Measurements from ENCODE around the gene CTNNA3.

DNA sequence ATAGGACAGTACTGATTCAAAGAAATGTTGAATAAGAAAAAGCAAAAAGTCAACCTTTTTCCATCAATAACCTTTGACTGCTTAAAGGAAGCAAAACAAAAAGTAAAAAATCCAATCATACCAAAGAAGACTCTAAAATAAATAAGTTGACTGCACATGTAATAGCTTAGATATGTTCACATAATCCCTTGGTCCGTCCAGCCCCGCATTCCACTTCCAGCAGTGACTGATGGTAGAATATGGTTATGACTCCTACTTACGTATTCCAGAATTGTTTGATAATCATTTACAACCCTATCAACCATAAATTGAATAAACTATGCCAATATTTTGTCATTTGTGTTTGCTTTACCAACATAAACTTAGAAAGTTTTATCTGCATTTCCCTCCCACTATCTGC is 77.9 kb downstream of the CTNNA3 start:
- TF ChIP-seq CTCF (conservative IDR thresholded peaks at IDR 0.05 in 1 of 2, IDR thresholded peaks at IDR 0.05 in 1 of 2; ENCODE audit: extremely low read depth in 1 of 2, insufficient read depth in 1 of 2, low read depth in 1 of 2, low read length in 2 of 2) (no peak), EZH2 (IDR thresholded peaks at IDR 0.05; ENCODE audit: borderline replicate concordance, low read length) (no peak)

All from mammary epithelial cell (primary cell).